ENCODE results near the gene KBTBD12.
"Not testable (repeated sequence)": the region's sequence is repeated elsewhere in the genome, so short reads cannot be mapped to it uniquely, and the experiment has no call there.

Gene KBTBD12

DNA sequence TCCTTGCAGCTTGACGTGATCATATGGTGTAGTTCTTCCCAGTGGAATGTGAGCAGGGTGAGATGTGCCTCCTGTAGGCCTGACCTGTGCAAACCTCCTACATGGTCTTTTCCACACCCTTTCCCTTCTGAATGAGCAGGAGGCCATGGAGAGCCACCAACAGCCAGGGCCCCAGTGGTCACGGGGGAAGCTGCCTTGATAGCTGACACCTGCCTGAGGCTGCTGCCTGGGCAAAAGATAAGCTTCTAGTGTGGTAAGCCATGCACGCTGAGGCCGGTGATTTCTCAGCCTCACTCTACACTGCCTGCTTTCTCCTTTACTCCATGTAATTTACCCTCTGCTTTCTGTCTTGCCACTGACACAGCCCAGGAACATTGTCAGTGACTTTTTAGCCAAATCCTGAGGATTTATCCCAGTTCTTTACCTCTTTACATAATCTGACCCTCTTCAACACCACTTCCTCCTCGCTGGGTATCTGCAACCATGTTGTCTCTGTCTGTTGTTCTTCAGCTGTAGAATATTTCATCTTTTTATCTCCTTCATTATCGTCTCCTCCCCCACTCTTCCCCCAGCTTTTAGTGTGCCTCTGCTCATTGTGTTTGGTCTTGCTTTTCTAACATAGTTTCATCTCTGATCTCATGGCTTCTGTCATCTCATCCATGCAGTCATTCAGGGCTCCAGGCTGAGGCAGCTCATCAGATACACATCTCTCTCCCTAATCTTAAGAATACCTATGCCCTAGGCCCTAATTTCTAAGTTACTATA lies 11.2 kb upstream of the KBTBD12 start:
- no peak for DNase-seq
- H3K4me3 ChIP-seq (ENCODE audit: low read length) = no peak overlapping the region
- no peaks in the 10 kb centered on the region for H4K20me1 ChIP-seq (ENCODE audit: insufficient read depth, low read length)
- no peaks in the 10 kb centered on the region for H3K27me3 ChIP-seq (replicated peaks; ENCODE audit: insufficient read depth, low read length)
- no peak overlapping the region for H3K9ac ChIP-seq (ENCODE audit: low read length)
- H2AFZ ChIP-seq (ENCODE audit: low read length) = no peak overlapping the region
- TF ChIP-seq EZH2phosphoT487 (IDR thresholded peaks at IDR 0.05; ENCODE audit: low read length) (no peak), EZH2 (optimal IDR thresholded peaks at IDR 0.05; ENCODE audit: low read depth, low read length) (no peak)
- TF ChIP-seq, protein P1, sequence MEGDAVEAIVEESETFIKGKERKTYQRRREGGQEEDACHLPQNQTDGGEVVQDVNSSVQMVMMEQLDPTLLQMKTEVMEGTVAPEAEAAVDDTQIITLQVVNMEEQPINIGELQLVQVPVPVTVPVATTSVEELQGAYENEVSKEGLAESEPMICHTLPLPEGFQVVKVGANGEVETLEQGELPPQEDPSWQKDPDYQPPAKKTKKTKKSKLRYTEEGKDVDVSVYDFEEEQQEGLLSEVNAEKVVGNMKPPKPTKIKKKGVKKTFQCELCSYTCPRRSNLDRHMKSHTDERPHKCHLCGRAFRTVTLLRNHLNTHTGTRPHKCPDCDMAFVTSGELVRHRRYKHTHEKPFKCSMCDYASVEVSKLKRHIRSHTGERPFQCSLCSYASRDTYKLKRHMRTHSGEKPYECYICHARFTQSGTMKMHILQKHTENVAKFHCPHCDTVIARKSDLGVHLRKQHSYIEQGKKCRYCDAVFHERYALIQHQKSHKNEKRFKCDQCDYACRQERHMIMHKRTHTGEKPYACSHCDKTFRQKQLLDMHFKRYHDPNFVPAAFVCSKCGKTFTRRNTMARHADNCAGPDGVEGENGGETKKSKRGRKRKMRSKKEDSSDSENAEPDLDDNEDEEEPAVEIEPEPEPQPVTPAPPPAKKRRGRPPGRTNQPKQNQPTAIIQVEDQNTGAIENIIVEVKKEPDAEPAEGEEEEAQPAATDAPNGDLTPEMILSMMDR (IDR thresholded peaks at IDR 0.05; ENCODE audit: low read length) = no peak
- H3K27ac ChIP-seq (ENCODE audit: low read length) = no peak overlapping the region
- H3K79me2 ChIP-seq (ENCODE audit: low read length) = no peaks in the 10 kb centered on the region
- H3F3A ChIP-seq (ENCODE audit: insufficient read depth, low read length) = no peaks in the 10 kb centered on the region
- H3K9me2 ChIP-seq (replicated peaks; ENCODE audit: insufficient read depth, low read length) = no peaks in the 10 kb centered on the region
- H3K36me3 ChIP-seq (replicated peaks; ENCODE audit: insufficient read depth, low read length) = no peaks in the 10 kb centered on the region
- no peaks in the 10 kb centered on the region for H3K4me1 ChIP-seq (ENCODE audit: low read length)
- no peak overlapping the region for H3K4me2 ChIP-seq (ENCODE audit: low read depth, low read length)
- H3K9me3 ChIP-seq (replicated peaks; ENCODE audit: insufficient read depth, low read length) = no peaks in the 10 kb centered on the region

DNA sequence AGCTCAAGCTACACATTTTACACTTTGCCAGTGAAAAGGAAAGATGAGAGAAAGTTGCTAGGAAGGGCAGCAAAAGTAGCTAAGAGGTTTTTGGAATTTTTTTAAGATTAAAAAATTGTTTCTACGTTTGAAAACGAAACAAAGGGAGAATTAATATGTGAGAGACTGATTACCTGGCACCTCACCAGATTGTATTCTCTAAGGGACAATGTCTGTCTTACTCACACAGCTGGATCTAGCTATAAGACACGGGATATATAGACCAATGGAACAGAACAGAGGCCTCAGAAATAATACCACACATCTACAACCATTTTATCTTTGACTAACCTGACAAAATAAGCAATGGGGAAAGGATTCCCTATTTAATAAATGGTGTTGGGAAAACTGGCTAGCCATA lies 9.5 kb upstream of the KBTBD12 start:
- no peaks in the 10 kb centered on the region for H3K79me2 ChIP-seq (ENCODE audit: low read length)
- no peaks in the 10 kb centered on the region for H3F3A ChIP-seq (ENCODE audit: insufficient read depth, low read length)
- no peaks in the 10 kb centered on the region for H3K36me3 ChIP-seq (replicated peaks; ENCODE audit: insufficient read depth, low read length)
- no peaks in the 10 kb centered on the region for H3K27me3 ChIP-seq (replicated peaks; ENCODE audit: insufficient read depth, low read length)
- no peaks in the 10 kb centered on the region for H3K9me3 ChIP-seq (replicated peaks; ENCODE audit: insufficient read depth, low read length)
- no peak overlapping the region for H2AFZ ChIP-seq (ENCODE audit: low read length)
- H4K20me1 ChIP-seq (ENCODE audit: insufficient read depth, low read length) = no peaks in the 10 kb centered on the region
- TF ChIP-seq EZH2 (optimal IDR thresholded peaks at IDR 0.05; ENCODE audit: low read depth, low read length) (no peak), EZH2phosphoT487 (IDR thresholded peaks at IDR 0.05; ENCODE audit: low read length) (no peak)
- TF ChIP-seq, protein P1 (IDR thresholded peaks at IDR 0.05; ENCODE audit: low read length) = no peak
- H3K4me3 ChIP-seq (ENCODE audit: low read length) = no peak overlapping the region
- H3K27ac ChIP-seq (ENCODE audit: low read length) = no peak overlapping the region
- no peak overlapping the region for H3K9ac ChIP-seq (ENCODE audit: low read length)
- no peaks in the 10 kb centered on the region for H3K4me1 ChIP-seq (ENCODE audit: low read length)
- DNase-seq = no peak
- H3K9me2 ChIP-seq (replicated peaks; ENCODE audit: insufficient read depth, low read length) = no peaks in the 10 kb centered on the region
- H3K4me2 ChIP-seq (ENCODE audit: low read depth, low read length) = no peak overlapping the region

DNA sequence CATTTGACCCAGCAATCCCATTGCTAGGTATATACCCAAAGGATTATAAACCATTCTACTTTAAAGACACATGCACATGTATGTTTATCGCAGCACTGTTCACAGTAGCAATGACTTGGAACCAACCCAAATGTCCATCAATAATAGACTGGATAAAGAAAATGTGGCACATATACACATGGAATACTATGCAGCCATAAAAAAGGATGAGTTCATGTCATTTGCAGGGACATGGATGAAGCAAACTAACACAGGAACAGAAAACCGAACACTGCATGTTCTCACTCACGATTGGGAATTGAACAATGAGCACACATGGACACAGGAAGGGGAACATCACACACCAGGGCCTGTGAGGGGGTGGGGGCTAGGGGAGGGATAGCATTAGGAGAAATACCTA lies 8.4 kb upstream of the KBTBD12 start:
- not testable (repeated sequence) for H3K36me3 ChIP-seq (replicated peaks; ENCODE audit: insufficient read depth, low read length); H3F3A ChIP-seq (ENCODE audit: insufficient read depth, low read length); H2AFZ ChIP-seq (ENCODE audit: low read length); H3K27me3 ChIP-seq (replicated peaks; ENCODE audit: insufficient read depth, low read length); H3K9me2 ChIP-seq (replicated peaks; ENCODE audit: insufficient read depth, low read length); H3K4me1 ChIP-seq (ENCODE audit: low read length); H3K27ac ChIP-seq (ENCODE audit: low read length); H3K79me2 ChIP-seq (ENCODE audit: low read length); H4K20me1 ChIP-seq (ENCODE audit: insufficient read depth, low read length); H3K9me3 ChIP-seq (replicated peaks; ENCODE audit: insufficient read depth, low read length); H3K4me2 ChIP-seq (ENCODE audit: low read depth, low read length); H3K4me3 ChIP-seq (ENCODE audit: low read length); H3K9ac ChIP-seq (ENCODE audit: low read length); DNase-seq

DNA sequence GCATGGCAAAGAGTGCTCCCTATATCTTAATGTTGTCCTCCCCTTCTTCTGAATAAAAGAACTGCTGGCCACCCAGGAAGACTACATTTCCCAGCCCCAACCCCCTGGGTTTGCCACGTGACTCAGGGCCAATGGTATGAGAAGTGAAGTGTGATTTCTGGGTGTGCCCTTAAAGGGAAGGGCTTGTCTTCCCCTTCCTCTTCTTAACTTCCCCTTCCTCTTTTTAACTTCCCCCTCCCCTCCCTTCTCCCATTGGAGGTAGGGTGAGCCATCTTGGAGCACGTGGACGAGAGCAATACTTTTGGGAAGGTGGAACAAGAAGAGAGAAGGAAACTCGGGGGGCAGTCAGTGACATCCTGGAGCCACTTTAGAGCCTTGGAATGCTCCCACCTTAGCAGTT lies 6.8 kb upstream of the KBTBD12 start:
- no peaks in the 10 kb centered on the region for H4K20me1 ChIP-seq (ENCODE audit: insufficient read depth, low read length)
- TF ChIP-seq EZH2 (optimal IDR thresholded peaks at IDR 0.05; ENCODE audit: low read depth, low read length) = no peak
- TF ChIP-seq, protein P1 (IDR thresholded peaks at IDR 0.05; ENCODE audit: low read length) = no peak
- no peak for TF ChIP-seq EZH2phosphoT487 (IDR thresholded peaks at IDR 0.05; ENCODE audit: low read length)
- no peaks in the 10 kb centered on the region for H3K36me3 ChIP-seq (replicated peaks; ENCODE audit: insufficient read depth, low read length)
- H3K27ac ChIP-seq (ENCODE audit: low read length) = no peak overlapping the region
- H2AFZ ChIP-seq (ENCODE audit: low read length) = no peak overlapping the region
- no peaks in the 10 kb centered on the region for H3F3A ChIP-seq (ENCODE audit: insufficient read depth, low read length)
- no peaks in the 10 kb centered on the region for H3K27me3 ChIP-seq (replicated peaks; ENCODE audit: insufficient read depth, low read length)
- H3K4me2 ChIP-seq (ENCODE audit: low read depth, low read length) = no peak overlapping the region
- no peak for DNase-seq
- no peaks in the 10 kb centered on the region for H3K9me2 ChIP-seq (replicated peaks; ENCODE audit: insufficient read depth, low read length)
- H3K9ac ChIP-seq (ENCODE audit: low read length) = no peak overlapping the region
- no peak overlapping the region for H3K4me3 ChIP-seq (ENCODE audit: low read length)
- H3K4me1 ChIP-seq (ENCODE audit: low read length) = no peaks in the 10 kb centered on the region
- H3K79me2 ChIP-seq (ENCODE audit: low read length) = no peaks in the 10 kb centered on the region
- no peaks in the 10 kb centered on the region for H3K9me3 ChIP-seq (replicated peaks; ENCODE audit: insufficient read depth, low read length)
